Mesenchymal stem cell (in vitro differentiated cells and primary cell): ENCODE data around the gene TMEM184B.
A peak's percentile ranks its signal among the peaks of the same experiment; 100 is the strongest.

ENCODE experiments used
- DNase-seq: peaks from one replicate; pipeline ENCODE4 v3.0.0-alpha.2; 2013
- H2AFZ ChIP-seq: one replicate; pipeline ENCODE4 v1.6.1; 2013; ENCODE audit warnings: low read depth, mild to moderate bottlenecking, control low read depth, inconsistent platforms, low read length, moderate library complexity
- H2AK5ac ChIP-seq: 2 replicates; pipeline ENCODE4 v1.6.1; 2013; ENCODE audit warnings: low read length, moderate library complexity, mild to moderate bottlenecking, inconsistent platforms; ENCODE audit not compliant: severe bottlenecking
- H2BK120ac ChIP-seq: one replicate; pipeline ENCODE4 v1.6.1; 2013; ENCODE audit warnings: low read depth, mild to moderate bottlenecking, inconsistent platforms, low read length, moderate library complexity
- H2BK12ac ChIP-seq, 2 experiments: one replicate each; pipeline ENCODE4 v1.6.1; 2013; ENCODE audit warnings: inconsistent platforms in 2 of 2, low read length in 2 of 2, mild to moderate bottlenecking in 2 of 2, moderate library complexity in 2 of 2, control low read depth in 1 of 2
- H2BK15ac ChIP-seq: one replicate; pipeline ENCODE4 v1.6.1; 2013; ENCODE audit warnings: mild to moderate bottlenecking, low read depth, inconsistent platforms; ENCODE audit not compliant: poor library complexity, severe bottlenecking
- H2BK5ac ChIP-seq: 2 replicates; pipeline ENCODE4 v1.6.1; 2013; ENCODE audit warnings: low read depth, mild to moderate bottlenecking, low read length, control low read depth, inconsistent platforms; ENCODE audit not compliant: poor library complexity, severe bottlenecking
- H3K14ac ChIP-seq, 2 experiments: one replicate each; pipeline ENCODE4 v1.6.1; 2013; ENCODE audit warnings: inconsistent platforms in 2 of 2, low read length in 2 of 2, control low read depth in 1 of 2, mild to moderate bottlenecking in 1 of 2, moderate library complexity in 1 of 2
- H3K18ac ChIP-seq, 2 experiments: one replicate each; pipeline ENCODE4 v1.6.1; 2013; ENCODE audit warnings: inconsistent platforms in 2 of 2, low read length in 2 of 2, control low read depth in 1 of 2, low read depth in 1 of 2, mild to moderate bottlenecking in 1 of 2
- H3K23ac ChIP-seq, 2 experiments: one replicate each; pipeline ENCODE4 v1.6.1; 2013; ENCODE audit warnings: inconsistent platforms in 2 of 2, low read length in 2 of 2, mild to moderate bottlenecking in 2 of 2, moderate library complexity in 2 of 2, control low read depth in 1 of 2
- H3K27ac ChIP-seq: 2 replicates; pipeline ENCODE4 v1.5.1; 2013; ENCODE audit warnings: mild to moderate bottlenecking, moderate library complexity, low read length, control low read depth, inconsistent platforms; ENCODE audit not compliant: poor library complexity, severe bottlenecking
- H3K27me3 ChIP-seq, 2 experiments: 2 replicates each; pipeline versions ENCODE4 v1.6.1 to v1.7.0; 2013; ENCODE audit warnings: low read length in 2 of 2, mild to moderate bottlenecking in 2 of 2, moderate library complexity in 2 of 2, control low read depth in 1 of 2, inconsistent platforms in 1 of 2; ENCODE audit not compliant: control insufficient read depth in 1 of 2, insufficient read depth in 1 of 2
- H3K36me3 ChIP-seq, 2 experiments: 2 replicates each; pipeline versions ENCODE4 v1.6.1 to v1.7.0; 2013; ENCODE audit warnings: low read length in 2 of 2, control low read depth in 1 of 2, inconsistent platforms in 1 of 2, low read depth in 1 of 2, mild to moderate bottlenecking in 1 of 2; ENCODE audit not compliant: insufficient read depth in 2 of 2, control insufficient read depth in 1 of 2
- H3K4ac ChIP-seq, 2 experiments: one replicate each; pipeline ENCODE4 v1.6.1; 2013; ENCODE audit warnings: inconsistent platforms in 2 of 2, low read length in 2 of 2, mild to moderate bottlenecking in 2 of 2, moderate library complexity in 2 of 2, control low read depth in 1 of 2, low read depth in 1 of 2
- H3K4me1 ChIP-seq: 2 replicates; pipeline ENCODE4 v1.6.1; 2013; ENCODE audit warnings: low read depth, low read length, control low read depth; ENCODE audit not compliant: control insufficient read depth, insufficient read depth
- H3K4me2 ChIP-seq: 2 replicates; pipeline ENCODE4 v1.6.1; 2013; ENCODE audit warnings: low read length, mild to moderate bottlenecking, inconsistent platforms; ENCODE audit not compliant: poor library complexity, severe bottlenecking
- H3K4me3 ChIP-seq, 2 experiments: 2 replicates each; pipeline versions ENCODE4 v1.5.1 to v1.7.0; 2013; ENCODE audit warnings: low read length in 2 of 2, mild to moderate bottlenecking in 2 of 2, control low read depth in 1 of 2, low read depth in 1 of 2; ENCODE audit not compliant: insufficient read depth in 1 of 2
- H3K79me1 ChIP-seq: replicated peaks from 2 replicates; pipeline ENCODE4 v1.6.1; 2013; ENCODE audit warnings: mild to moderate bottlenecking, control low read depth, low read length, inconsistent platforms; ENCODE audit not compliant: poor library complexity, severe bottlenecking
- H3K9ac ChIP-seq: 2 replicates; pipeline ENCODE4 v1.7.0; 2013; ENCODE audit warnings: mild to moderate bottlenecking, low read length, moderate library complexity
- H3K9me3 ChIP-seq: 2 replicates; pipeline ENCODE4 v1.7.0; 2013; ENCODE audit warnings: mild to moderate bottlenecking, low read length; ENCODE audit not compliant: control insufficient read depth
- H4K8ac ChIP-seq: one replicate; pipeline ENCODE4 v1.6.1; 2013; ENCODE audit warnings: inconsistent platforms, mild to moderate bottlenecking, low read length, moderate library complexity
- H4K91ac ChIP-seq: one replicate; pipeline ENCODE4 v1.6.1; 2013; ENCODE audit warnings: mild to moderate bottlenecking, low read length, inconsistent platforms
- WGBS: methylation state at CpG from one replicate; pipeline ENCODE4 v1.1.7; 2013; ENCODE audit warnings: mixed read lengths; 5-methylcytosine and 5-hydroxymethylcytosine counted together

The TMEM184B gene

GRCh38 chr22:38215156-38216038, 57.4 kb downstream of the TMEM184B start:
- Histone ChIP-seq H3K36me3 (peaks cover 29 to 44% of the 10 kb centered on the region in 2 experiments), H3K27me3 (no peaks in the 10 kb centered on the region), H3K23ac (no peak overlapping the region), H4K8ac (no peak overlapping the region), H3K4me3 (no peak overlapping the region), H2BK5ac (no peak overlapping the region), H3K4me1 (peaks cover 33% of the 10 kb centered on the region), H3K4me2 (no peak overlapping the region), H3K9me3 (no peaks in the 10 kb centered on the region), H3K14ac (peak overlapping the region in 1 of 2 experiments; percentile 6), H3K27ac (no peak overlapping the region), H3K4ac (no peak overlapping the region), H2BK15ac (peak overlapping the region; percentile 33), H2BK12ac (peak overlapping the region in 1 of 2 experiments; percentile 12), H2AFZ (no peak overlapping the region), H4K91ac (no peak overlapping the region), H3K9ac (peak overlapping the region; percentile 36), H2AK5ac (no peak overlapping the region), H3K79me1 (peaks cover 29% of the 10 kb centered on the region), H2BK120ac (no peak overlapping the region), H3K18ac (peak overlapping the region in 1 of 2 experiments; percentile 42)
- DNase-seq, result peak; percentile 37
- 78% methylated on average over 10 of the region's 11 CpGs for WGBS

GRCh38 chr22:38214302-38215056, 58.3 kb downstream of the TMEM184B start:
- H3K36me3 ChIP-seq, result peaks cover 31 to 49% of the 10 kb centered on the region in 2 experiments
- peaks cover 26% of the 10 kb centered on the region for H3K4me1 ChIP-seq
- H3K27ac ChIP-seq, result no peak overlapping the region
- H3K4me2 ChIP-seq, result peak overlapping the region; percentile 8
- no peak overlapping the region for H2AK5ac ChIP-seq
- WGBS, result 41% methylated on average over 77 of the region's 81 CpGs
- H3K9ac ChIP-seq, result peak overlapping the region; percentile 49
- peak overlapping the region; percentile 77 for H4K91ac ChIP-seq
- peak overlapping the region; percentile 6 to 31 for H3K4ac ChIP-seq
- H3K9me3 ChIP-seq, result no peaks in the 10 kb centered on the region
- H2AFZ ChIP-seq, result no peak overlapping the region
- peak overlapping the region; percentile 56 for H4K8ac ChIP-seq
- no peaks in the 10 kb centered on the region for H3K27me3 ChIP-seq
- peaks cover 32% of the 10 kb centered on the region for H3K79me1 ChIP-seq
- DNase-seq, result peak; percentile 61
- no peak overlapping the region for H3K23ac ChIP-seq
- H3K18ac ChIP-seq, result peak overlapping the region; percentile 4 to 45
- H2BK120ac ChIP-seq, result no peak overlapping the region
- H2BK12ac ChIP-seq, result peak overlapping the region in 1 of 2 experiments; percentile 24
- peak overlapping the region; percentile 33 for H2BK15ac ChIP-seq
- H3K4me3 ChIP-seq, result peak overlapping the region in 1 of 2 experiments; percentile 37
- no peak overlapping the region for H2BK5ac ChIP-seq
- peak overlapping the region in 1 of 2 experiments; percentile 49 for H3K14ac ChIP-seq

GRCh38 chr22:38213990-38214301, 58.9 kb downstream of the TMEM184B start:
- Histone ChIP-seq H3K36me3 (peaks cover 31 to 49% of the 10 kb centered on the region in 2 experiments), H3K23ac (no peak overlapping the region)

More at GRCh38 chr22:38213990-38214301, 58.9 kb downstream of the TMEM184B start:
- no peak overlapping the region for H4K91ac ChIP-seq
- H2BK15ac ChIP-seq, result no peak overlapping the region
- peak overlapping the region; percentile 49 for H3K9ac ChIP-seq
- H2BK12ac ChIP-seq, result no peak overlapping the region
- H2AFZ ChIP-seq, result no peak overlapping the region
- H3K27me3 ChIP-seq, result no peaks in the 10 kb centered on the region
- peaks cover 33% of the 10 kb centered on the region for H3K79me1 ChIP-seq
- H3K4me3 ChIP-seq, result no peak overlapping the region
- no peak overlapping the region for H3K4ac ChIP-seq
- H3K9me3 ChIP-seq, result no peaks in the 10 kb centered on the region
- no peak overlapping the region for H2BK120ac ChIP-seq
- no peak overlapping the region for H3K27ac ChIP-seq
- no peak overlapping the region for H2AK5ac ChIP-seq
- H3K4me2 ChIP-seq, result no peak overlapping the region
- peak overlapping the region; percentile 5 for H4K8ac ChIP-seq
- peak; percentile 36 for DNase-seq
- H3K14ac ChIP-seq, result no peak overlapping the region
- H2BK5ac ChIP-seq, result no peak overlapping the region
- peaks cover 23% of the 10 kb centered on the region for H3K4me1 ChIP-seq
- H3K18ac ChIP-seq, result no peak overlapping the region
- 60% methylated on average over 8 of the region's 8 CpGs for WGBS
